Measurements from ENCODE around the gene SLC15A2. TPM values are rescaled to one million over a fixed set of nuclear protein-coding genes. Genes with fewer than 3 reads are reported as not detected.

Gene SLC15A2
- total RNA-seq, 1 donor from 2014 or later: 1.0 TPM

- H3K4me2 ChIP-seq: no peak overlapping the region
- H3K4me3 Mint-ChIP-seq: no peak overlapping the region
- no peaks in the 10 kb centered on the region for H3K9me3 ChIP-seq (ENCODE audit: low read depth)
- no peaks in the 10 kb centered on the region for H3K36me3 Mint-ChIP-seq
- no peaks in the 10 kb centered on the region for H3K27me3 ChIP-seq
- H3K27ac ChIP-seq: no peak overlapping the region
- H3F3A ChIP-seq (ENCODE audit: low read depth): no peaks in the 10 kb centered on the region
- no peak overlapping the region for H3K4me3 ChIP-seq
- H3K9me3 Mint-ChIP-seq: peaks cover 22% of the 10 kb centered on the region
- no peaks in the 10 kb centered on the region for H3K4me1 Mint-ChIP-seq
- no peak overlapping the region for H3K27ac Mint-ChIP-seq
- no peaks in the 10 kb centered on the region for H3K79me2 ChIP-seq (ENCODE audit: low read depth)
- no peaks in the 10 kb centered on the region for H4K20me1 ChIP-seq (ENCODE audit: low read depth)
- H3K27me3 Mint-ChIP-seq (ENCODE audit: insufficient read depth, low read depth): peaks cover 2% of the 10 kb centered on the region
- H3K36me3 ChIP-seq: no peaks in the 10 kb centered on the region
- H3K4me1 ChIP-seq: no peaks in the 10 kb centered on the region
- H2AFZ ChIP-seq (replicated peaks): no peak overlapping the region
- no peak for TF ChIP-seq EZH2phosphoT487 (IDR thresholded peaks at IDR 0.05)
- no peak for TF ChIP-seq EZH2 (IDR thresholded peaks at IDR 0.05)
- TF ChIP-seq CTCF (IDR thresholded peaks at IDR 0.05): no peak
- no peak overlapping the region for H3K9ac ChIP-seq
- no peak for DNase-seq (ENCODE audit: low spot score)
Observed at GRCh38 chr3:121979246-121979645, 85.0 kb downstream of the SLC15A2 start.

DNA sequence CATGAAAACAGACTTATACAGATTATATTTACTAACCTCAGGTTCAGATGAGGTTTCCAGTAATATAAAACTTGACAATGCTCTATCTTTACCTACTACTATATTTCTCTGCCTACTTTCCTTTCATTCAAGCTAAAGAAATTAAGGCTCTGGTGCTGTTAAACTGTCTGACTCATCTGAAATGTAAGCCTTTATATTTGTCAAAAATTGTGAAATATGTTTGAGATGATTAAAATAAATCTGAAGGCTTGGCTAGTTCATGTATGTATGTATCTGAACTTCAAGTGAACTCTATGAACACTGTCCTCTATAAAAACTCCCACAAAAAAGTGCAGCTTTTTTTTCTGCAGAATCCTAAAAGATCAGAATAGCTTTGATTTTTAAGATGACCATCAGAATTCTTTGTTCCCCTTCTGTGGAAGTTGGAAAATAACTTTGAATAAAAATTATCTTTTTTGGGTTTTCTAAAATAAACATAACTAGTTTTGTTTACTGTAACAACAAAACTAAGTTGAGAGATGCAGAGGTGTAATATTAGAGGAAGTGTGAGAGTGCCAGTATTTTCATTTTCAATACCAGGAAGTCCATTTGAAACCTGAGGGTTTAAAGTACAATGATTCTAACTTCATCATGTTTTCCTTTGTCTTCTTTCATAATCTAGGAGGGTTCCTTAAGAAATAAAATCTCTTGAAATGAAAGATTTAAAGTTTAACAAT lies 85.7 kb downstream of the SLC15A2 start:
- no peak overlapping the region for H3K4me3 Mint-ChIP-seq
- Histone ChIP-seq H4K20me1 (ENCODE audit: low read depth) (no peaks in the 10 kb centered on the region), H3K9ac (no peak overlapping the region), H3K4me1 (no peaks in the 10 kb centered on the region), H3K36me3 (no peaks in the 10 kb centered on the region), H3K79me2 (ENCODE audit: low read depth) (no peaks in the 10 kb centered on the region), H3K4me3 (no peak overlapping the region), H2AFZ (replicated peaks) (no peak overlapping the region), H3F3A (ENCODE audit: low read depth) (no peaks in the 10 kb centered on the region), H3K4me2 (no peak overlapping the region), H3K27me3 (no peaks in the 10 kb centered on the region), H3K27ac (no peak overlapping the region), H3K9me3 (ENCODE audit: low read depth) (peaks cover 3% of the 10 kb centered on the region)
- H3K36me3 Mint-ChIP-seq: no peaks in the 10 kb centered on the region
- H3K27ac Mint-ChIP-seq: no peak overlapping the region
- peaks cover 20% of the 10 kb centered on the region for H3K9me3 Mint-ChIP-seq
- TF ChIP-seq EZH2 (IDR thresholded peaks at IDR 0.05) (no peak), CTCF (IDR thresholded peaks at IDR 0.05) (no peak), EZH2phosphoT487 (IDR thresholded peaks at IDR 0.05) (no peak)
- DNase-seq (ENCODE audit: low spot score): no peak
- no peaks in the 10 kb centered on the region for H3K4me1 Mint-ChIP-seq
- peaks cover 2% of the 10 kb centered on the region for H3K27me3 Mint-ChIP-seq (ENCODE audit: insufficient read depth, low read depth)

DNA sequence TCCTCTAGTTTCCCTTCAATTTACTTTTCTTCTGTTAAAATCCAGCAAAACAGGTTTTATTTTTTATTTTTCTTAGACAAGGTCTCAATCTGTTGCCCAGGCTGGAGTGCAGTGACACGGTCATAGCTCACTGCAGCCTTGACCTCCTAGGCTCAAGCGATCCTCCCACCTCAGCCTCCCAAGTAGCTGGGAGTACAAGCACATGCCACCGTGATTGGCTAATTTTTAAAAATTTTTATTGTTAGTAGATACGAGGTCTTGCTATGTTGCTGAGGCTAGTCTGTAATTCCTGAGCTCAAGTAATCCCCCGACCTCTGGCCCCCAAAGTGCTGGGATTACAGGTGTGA lies 86.2 kb downstream of the SLC15A2 start:
- Histone ChIP-seq H3K27me3 (no peaks in the 10 kb centered on the region), H3K9me3 (ENCODE audit: low read depth) (peaks cover 3% of the 10 kb centered on the region), H3K9ac (no peak overlapping the region), H3F3A (ENCODE audit: low read depth) (no peaks in the 10 kb centered on the region), H3K27ac (no peak overlapping the region), H3K4me1 (peaks cover 2% of the 10 kb centered on the region), H3K36me3 (no peaks in the 10 kb centered on the region), H2AFZ (replicated peaks) (no peak overlapping the region), H4K20me1 (ENCODE audit: low read depth) (no peaks in the 10 kb centered on the region), H3K4me3 (no peak overlapping the region), H3K4me2 (no peak overlapping the region), H3K79me2 (ENCODE audit: low read depth) (no peaks in the 10 kb centered on the region)
- Mint-ChIP-seq H3K27me3 (ENCODE audit: insufficient read depth, low read depth) (peaks cover 2% of the 10 kb centered on the region), H3K4me1 (peaks cover 3% of the 10 kb centered on the region), H3K4me3 (no peak overlapping the region), H3K36me3 (no peaks in the 10 kb centered on the region), H3K9me3 (peaks cover 21% of the 10 kb centered on the region), H3K27ac (no peak overlapping the region)
- DNase-seq (ENCODE audit: low spot score): no peak
- TF ChIP-seq EZH2phosphoT487 (IDR thresholded peaks at IDR 0.05) (no peak), CTCF (IDR thresholded peaks at IDR 0.05) (no peak), EZH2 (IDR thresholded peaks at IDR 0.05) (no peak)

All from neural progenitor cell (in vitro differentiated cells).